NOMO-1 treated with DMSO at 0.1 percent for 48 hours (cell line): ENCODE measurements around the gene NDUFB3.

Experiments used
- DNase-seq: peaks from one replicate; lab custom pipeline; 2025; ENCODE audit not compliant: unreplicated experiment; lab: John Stamatoyannopoulos, UW

NDUFB3 gene

DNA sequence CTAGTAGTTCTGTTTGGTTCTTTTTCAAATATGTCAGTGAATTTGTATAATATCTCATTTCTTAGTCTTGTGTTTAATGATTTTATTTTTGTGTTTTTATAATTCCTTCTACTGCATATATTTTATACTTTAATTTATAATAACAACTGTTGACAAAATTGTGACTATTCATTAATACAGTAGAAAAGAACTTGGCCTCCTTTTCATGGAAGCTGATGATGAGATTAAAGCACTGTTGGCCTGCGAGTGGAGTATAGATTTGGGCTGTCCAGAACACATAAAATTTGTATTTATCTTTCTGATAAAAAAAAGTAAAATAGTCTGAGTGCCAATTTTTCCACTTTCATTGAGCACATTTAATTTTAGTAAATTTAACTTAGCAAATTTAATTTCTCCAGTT lies 56.2 kb downstream of the NDUFB3 start:
- no peak for DNase-seq

- DNase-seq = no peak
These were observed 57.2 kb downstream of the NDUFB3 start for GRCh38 chr2:201128933-201129505.

GRCh38 chr2:201130524-201131186 lies 58.9 kb downstream of the NDUFB3 start:
- DNase-seq = peak; percentile 50

GRCh38 chr2:201132518-201132917 lies 60.7 kb downstream of the NDUFB3 start:
- DNase-seq = peak; percentile 37
